Activated CD8-positive, alpha-beta T cell treated with anti-CD3 and anti-CD28 coated beads for 36 hours (primary cell): ENCODE data around the gene LRRC4C. TPM values are rescaled to one million over a fixed set of nuclear protein-coding genes. Genes with fewer than 3 reads are reported as not detected.
"Not testable (repeated sequence)": the region's sequence is repeated elsewhere in the genome, so short reads cannot be mapped to it uniquely, and the experiment has no call there.

Experiments used
- ATAC-seq: fragments of 200-7000 bp; cut with Tn5 transposase; one replicate; pipeline ENCODE4 v1.10.0; 2021; ENCODE audit warnings: mild to moderate bottlenecking, moderate library complexity
- CTCF ChIA-PET: fragments of 350-600 bp; sonication (Branson Sonifier 250); formaldehyde crosslinking; loops from one replicate; lab custom pipeline; 2021; ENCODE audit warnings: antibody characterized with exemption; lab: Charles Lee
- POLR2A ChIA-PET: fragments of 350-600 bp; sonication (Branson Sonifier 250); formaldehyde crosslinking; loops from one replicate; lab custom pipeline; 2021; ENCODE audit warnings: antibody characterized with exemption; lab: Charles Lee
- DNase-seq: peaks from one replicate; pipeline ENCODE4 v3.0.0-alpha.2; 2020
- H3K27ac Mint-ChIP-seq: one replicate; pipeline ENCODE4 v1.8.0; 2021; ENCODE audit warnings: mild to moderate bottlenecking, mixed read lengths
- H3K27me3 Mint-ChIP-seq: one replicate; pipeline ENCODE4 v1.8.0; 2021; ENCODE audit warnings: mixed read lengths
- H3K36me3 Mint-ChIP-seq: one replicate; pipeline ENCODE4 v1.8.0; 2021; ENCODE audit warnings: low read depth, mixed read lengths
- H3K4me1 Mint-ChIP-seq: one replicate; pipeline ENCODE4 v1.8.0; 2021; ENCODE audit warnings: low read depth, mixed read lengths
- H3K4me3 Mint-ChIP-seq: one replicate; pipeline ENCODE4 v1.8.0; 2021; ENCODE audit warnings: mild to moderate bottlenecking, moderate library complexity, mixed read lengths
- H3K9me3 Mint-ChIP-seq: one replicate; pipeline ENCODE4 v1.8.0; 2021; ENCODE audit warnings: mixed read lengths
- intact Hi-C: fragments of 100-400 bp; cut with micrococcal nuclease; formaldehyde crosslinking; loops from one replicate; pipeline ENCODE4 v1.10.0; 2022
- total RNA-seq, 2 experiments: library from RNA; stranded (reverse); gene quantifications; one replicate each; pipeline ENCODE4 v1.2.3, GENCODE V29; 2021
- TF ChIP-seq, protein P1 (sequence below): fragments of 200-600 bp; IDR thresholded peaks from one replicate; pipeline ENCODE4 v1.8.0; 2022; ENCODE audit warnings: antibody characterized with exemption, mild to moderate bottlenecking

LRRC4C gene
- total RNA-seq, 2 experiments from 2014 or later: not detected

DNA sequence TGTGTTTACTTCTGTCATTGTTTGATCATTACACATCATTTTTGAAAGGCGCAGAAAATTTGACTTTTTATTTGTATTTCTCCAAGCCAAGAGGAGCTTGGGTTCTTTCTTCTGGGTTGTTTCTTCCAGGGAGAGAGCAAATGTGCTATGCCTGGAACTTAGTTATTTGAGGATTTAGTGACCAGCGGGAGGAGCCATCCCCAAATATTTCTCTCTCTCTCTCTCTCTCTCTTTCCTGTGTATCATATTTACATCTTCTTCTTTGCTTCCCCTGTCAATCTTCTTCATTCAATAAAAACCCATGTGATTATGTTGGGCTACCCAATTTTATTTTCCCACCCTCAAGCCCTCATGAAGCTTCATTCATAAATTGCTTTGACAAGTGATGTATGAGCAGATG, 534.5 kb downstream of the LRRC4C start:
- no peaks in the 10 kb centered on the region for H3K36me3 Mint-ChIP-seq
- no peak overlapping the region for H3K27ac Mint-ChIP-seq
- no peaks in the 10 kb centered on the region for H3K4me1 Mint-ChIP-seq
- CTCF ChIA-PET: no interaction called here
- peaks cover 13% of the 10 kb centered on the region for H3K9me3 Mint-ChIP-seq
- intact Hi-C loops: no loop called here
- ATAC-seq (no peak), DNase-seq (no peak)
- TF ChIP-seq, protein P1, sequence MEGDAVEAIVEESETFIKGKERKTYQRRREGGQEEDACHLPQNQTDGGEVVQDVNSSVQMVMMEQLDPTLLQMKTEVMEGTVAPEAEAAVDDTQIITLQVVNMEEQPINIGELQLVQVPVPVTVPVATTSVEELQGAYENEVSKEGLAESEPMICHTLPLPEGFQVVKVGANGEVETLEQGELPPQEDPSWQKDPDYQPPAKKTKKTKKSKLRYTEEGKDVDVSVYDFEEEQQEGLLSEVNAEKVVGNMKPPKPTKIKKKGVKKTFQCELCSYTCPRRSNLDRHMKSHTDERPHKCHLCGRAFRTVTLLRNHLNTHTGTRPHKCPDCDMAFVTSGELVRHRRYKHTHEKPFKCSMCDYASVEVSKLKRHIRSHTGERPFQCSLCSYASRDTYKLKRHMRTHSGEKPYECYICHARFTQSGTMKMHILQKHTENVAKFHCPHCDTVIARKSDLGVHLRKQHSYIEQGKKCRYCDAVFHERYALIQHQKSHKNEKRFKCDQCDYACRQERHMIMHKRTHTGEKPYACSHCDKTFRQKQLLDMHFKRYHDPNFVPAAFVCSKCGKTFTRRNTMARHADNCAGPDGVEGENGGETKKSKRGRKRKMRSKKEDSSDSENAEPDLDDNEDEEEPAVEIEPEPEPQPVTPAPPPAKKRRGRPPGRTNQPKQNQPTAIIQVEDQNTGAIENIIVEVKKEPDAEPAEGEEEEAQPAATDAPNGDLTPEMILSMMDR: no peak
- POLR2A ChIA-PET: no interaction called here
- H3K4me3 Mint-ChIP-seq: no peak overlapping the region
- H3K27me3 Mint-ChIP-seq: no peaks in the 10 kb centered on the region

DNA sequence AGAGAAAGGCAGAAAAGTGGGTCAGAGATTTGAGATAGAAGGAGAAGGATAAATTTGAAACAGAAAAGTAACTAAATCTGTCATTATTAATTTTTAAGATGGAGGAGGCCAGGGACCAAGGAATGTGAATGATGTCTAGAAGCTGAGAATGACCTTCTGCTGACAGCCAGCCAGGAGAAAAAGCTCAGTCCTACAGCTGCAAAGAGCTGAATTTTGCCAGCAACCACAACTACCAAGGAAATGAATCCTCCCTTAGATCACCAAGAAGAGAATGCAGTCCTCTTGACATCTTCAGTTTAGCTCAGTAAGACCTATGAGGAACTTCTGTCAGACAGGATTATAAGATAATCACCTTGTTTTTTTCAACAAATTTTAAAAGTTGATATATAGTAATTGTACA, 538.2 kb downstream of the LRRC4C start:
- TF ChIP-seq, protein P1: no peak
- Mint-ChIP-seq H3K9me3 (peaks cover 11% of the 10 kb centered on the region), H3K4me1 (no peaks in the 10 kb centered on the region), H3K36me3 (no peaks in the 10 kb centered on the region), H3K27me3 (no peaks in the 10 kb centered on the region), H3K4me3 (no peak overlapping the region), H3K27ac (no peak overlapping the region)
- ChIA-PET CTCF (no interaction called here), POLR2A (no interaction called here)
- no peak for DNase-seq
- intact Hi-C loops: no loop called here
- ATAC-seq: no peak

DNA sequence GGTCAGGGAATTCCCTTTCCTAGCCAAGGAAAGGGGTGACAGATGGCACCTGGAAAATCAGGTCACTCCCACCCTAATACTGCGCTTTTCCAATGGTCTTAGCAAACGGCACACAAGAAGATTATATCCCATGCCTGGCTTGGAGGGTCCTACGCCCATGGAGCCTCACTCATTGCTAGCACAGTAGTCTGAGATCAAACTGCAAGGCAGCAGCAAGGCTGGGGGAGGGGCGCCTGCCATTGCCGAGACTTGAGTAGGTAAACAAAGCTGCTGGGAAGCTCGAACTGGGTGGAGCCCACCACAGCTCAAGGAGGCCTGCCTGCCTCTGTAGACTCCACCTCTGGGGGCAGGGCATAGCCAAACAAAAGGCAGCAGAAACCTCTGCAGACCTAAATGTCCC, 548.7 kb downstream of the LRRC4C start:
- H3K9me3 Mint-ChIP-seq: not testable (repeated sequence)

DNA sequence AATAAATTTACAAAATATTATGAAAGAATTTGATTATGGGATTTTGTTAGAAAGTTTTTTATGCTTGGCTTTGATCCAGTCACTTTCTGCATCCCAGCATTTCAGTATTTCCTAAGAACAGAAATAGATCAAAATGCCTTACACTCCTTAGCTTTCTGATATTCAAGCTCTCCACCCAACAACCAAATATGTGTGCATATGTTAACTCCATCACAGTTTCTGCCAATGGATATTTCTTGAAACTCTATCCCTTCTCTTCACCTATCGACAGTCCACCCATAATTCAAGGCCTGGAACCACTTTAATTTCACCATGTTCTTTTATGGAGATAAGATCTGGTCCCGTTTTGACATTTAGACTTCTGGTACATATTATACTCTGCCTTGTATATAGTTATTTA, 565.0 kb downstream of the LRRC4C start:
- no peak overlapping the region for H3K27ac Mint-ChIP-seq
- H3K27me3 Mint-ChIP-seq: no peaks in the 10 kb centered on the region
- TF ChIP-seq, protein P1: no peak
- CTCF ChIA-PET: no interaction called here
- peaks cover 12% of the 10 kb centered on the region for H3K9me3 Mint-ChIP-seq
- no peaks in the 10 kb centered on the region for H3K36me3 Mint-ChIP-seq
- POLR2A ChIA-PET: no interaction called here
- DNase-seq (no peak), ATAC-seq (no peak)
- no peaks in the 10 kb centered on the region for H3K4me1 Mint-ChIP-seq
- intact Hi-C loops: no loop called here
- H3K4me3 Mint-ChIP-seq: no peak overlapping the region

More for the DNA sequence above, 548.7 kb downstream of the LRRC4C start:
- H3K4me3 Mint-ChIP-seq, ATAC-seq, POLR2A ChIA-PET, CTCF ChIA-PET, H3K27ac Mint-ChIP-seq, DNase-seq, H3K27me3 Mint-ChIP-seq, intact Hi-C loops, H3K36me3 Mint-ChIP-seq, H3K4me1 Mint-ChIP-seq: not testable (repeated sequence)

DNA sequence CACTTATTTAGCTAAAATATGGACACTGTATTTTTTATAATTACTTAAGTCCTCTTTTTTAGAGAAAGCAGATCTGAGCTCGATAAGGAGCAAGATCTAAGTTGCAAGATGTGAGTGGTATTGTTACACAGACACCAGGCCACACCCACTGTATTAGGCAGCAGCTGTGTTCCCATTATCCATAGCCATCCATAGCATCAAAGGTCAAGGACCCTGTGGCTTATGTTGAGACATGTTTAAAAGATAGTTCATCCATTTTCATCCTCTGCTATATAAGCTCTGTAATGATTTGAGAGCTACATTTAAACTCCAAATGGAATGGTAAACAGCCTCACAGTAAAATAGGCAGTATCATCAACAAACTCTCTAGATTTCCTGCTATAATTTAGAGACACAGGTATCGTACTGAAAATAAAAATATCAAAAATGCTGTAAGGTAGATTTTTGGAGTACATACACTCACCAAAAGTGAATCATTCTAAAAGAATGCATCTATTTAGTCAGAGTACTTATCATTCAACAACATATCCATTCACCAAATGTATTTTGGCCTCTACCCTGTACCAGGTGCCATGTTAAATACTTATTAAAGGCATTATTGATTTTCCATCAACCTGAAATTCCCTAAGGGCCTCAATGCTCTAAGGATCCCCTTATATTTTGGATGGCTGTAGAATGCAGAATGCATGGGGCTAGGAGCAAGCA, 574.0 kb downstream of the LRRC4C start:
- DNase-seq (no peak), ATAC-seq (no peak)

More for the DNA sequence above, 574.0 kb downstream of the LRRC4C start:
- H3K4me1 Mint-ChIP-seq: no peaks in the 10 kb centered on the region
- no peaks in the 10 kb centered on the region for H3K36me3 Mint-ChIP-seq
- H3K27me3 Mint-ChIP-seq: no peaks in the 10 kb centered on the region
- intact Hi-C loops: no loop called here
- H3K4me3 Mint-ChIP-seq: no peak overlapping the region
- POLR2A ChIA-PET: no interaction called here
- TF ChIP-seq, protein P1: no peak
- no peak overlapping the region for H3K27ac Mint-ChIP-seq
- CTCF ChIA-PET: no interaction called here
- peaks cover 9% of the 10 kb centered on the region for H3K9me3 Mint-ChIP-seq
